ENCODE results near the gene COL1A1. TPM values are rescaled to one million over a fixed set of nuclear protein-coding genes. Genes with fewer than 3 reads are reported as not detected.

COL1A1 gene
- total RNA-seq, 1 donor from 2014 or later, result 13.9 TPM

GRCh38 chr17:50221266-50221863 is 19.9 kb upstream of the COL1A1 start:
- Mint-ChIP-seq H3K9me3 (peaks cover 19% of the 10 kb centered on the region), H3K4me1 (ENCODE audit: low read depth) (peaks cover 17% of the 10 kb centered on the region), H3K4me3 (ENCODE audit: low read depth) (no peak overlapping the region), H3K27ac (peak overlapping the region; percentile 64), H3K27me3 (ENCODE audit: low read depth) (peaks cover 12% of the 10 kb centered on the region), H3K36me3 (ENCODE audit: low read depth) (peaks cover 7% of the 10 kb centered on the region)
- intact Hi-C loops (cut with micrococcal nuclease), result no loop called here
- peak; percentile 42 for DNase-seq (ENCODE audit: low spot score)

GRCh38 chr17:50220811-50221210 is 19.4 kb upstream of the COL1A1 start:
- Mint-ChIP-seq H3K36me3 (ENCODE audit: low read depth) (peaks cover 7% of the 10 kb centered on the region), H3K27ac (no peak overlapping the region), H3K4me1 (ENCODE audit: low read depth) (peaks cover 17% of the 10 kb centered on the region), H3K9me3 (peaks cover 16% of the 10 kb centered on the region), H3K4me3 (ENCODE audit: low read depth) (no peak overlapping the region), H3K27me3 (ENCODE audit: low read depth) (peaks cover 12% of the 10 kb centered on the region)
- intact Hi-C loops (cut with micrococcal nuclease), result no loop called here
- no peak for DNase-seq (ENCODE audit: low spot score)

- H3K27me3 Mint-ChIP-seq (ENCODE audit: low read depth), result peaks cover 17% of the 10 kb centered on the region
- peaks cover 8% of the 10 kb centered on the region for H3K9me3 Mint-ChIP-seq
- no peak for DNase-seq (ENCODE audit: low spot score)
- intact Hi-C loops (cut with micrococcal nuclease), result no loop called here
- H3K27ac Mint-ChIP-seq, result no peak overlapping the region
- H3K36me3 Mint-ChIP-seq (ENCODE audit: low read depth), result peaks cover 6% of the 10 kb centered on the region
- H3K4me3 Mint-ChIP-seq (ENCODE audit: low read depth), result no peak overlapping the region
- peaks cover 17% of the 10 kb centered on the region for H3K4me1 Mint-ChIP-seq (ENCODE audit: low read depth)
These were observed 18.6 kb upstream of the COL1A1 start for GRCh38 chr17:50219939-50220465.

GRCh38 chr17:50219342-50219741 is 17.9 kb upstream of the COL1A1 start:
- Mint-ChIP-seq H3K9me3 (peaks cover 1% of the 10 kb centered on the region), H3K4me1 (ENCODE audit: low read depth) (peaks cover 15% of the 10 kb centered on the region), H3K36me3 (ENCODE audit: low read depth) (no peaks in the 10 kb centered on the region), H3K27me3 (ENCODE audit: low read depth) (peaks cover 21% of the 10 kb centered on the region), H3K27ac (no peak overlapping the region), H3K4me3 (ENCODE audit: low read depth) (no peak overlapping the region)
- no peak for DNase-seq (ENCODE audit: low spot score)
- intact Hi-C loops (cut with micrococcal nuclease), result no loop called here

- no peaks in the 10 kb centered on the region for H3K36me3 Mint-ChIP-seq (ENCODE audit: low read depth)
- no peaks in the 10 kb centered on the region for H3K9me3 Mint-ChIP-seq
- intact Hi-C loops (cut with micrococcal nuclease), result no loop called here
- DNase-seq (ENCODE audit: low spot score), result no peak
- H3K27me3 Mint-ChIP-seq (ENCODE audit: low read depth), result peaks cover 23% of the 10 kb centered on the region
- H3K4me3 Mint-ChIP-seq (ENCODE audit: low read depth), result no peak overlapping the region
- no peak overlapping the region for H3K27ac Mint-ChIP-seq
- peaks cover 15% of the 10 kb centered on the region for H3K4me1 Mint-ChIP-seq (ENCODE audit: low read depth)
These were observed 17.4 kb upstream of the COL1A1 start for GRCh38 chr17:50218771-50219315.

- Mint-ChIP-seq H3K36me3 (ENCODE audit: low read depth) (no peaks in the 10 kb centered on the region), H3K4me3 (ENCODE audit: low read depth) (no peak overlapping the region), H3K27ac (no peak overlapping the region), H3K9me3 (no peaks in the 10 kb centered on the region), H3K4me1 (ENCODE audit: low read depth) (peaks cover 16% of the 10 kb centered on the region), H3K27me3 (ENCODE audit: low read depth) (peaks cover 22% of the 10 kb centered on the region)
- intact Hi-C loops (cut with micrococcal nuclease), result no loop called here
- no peak for DNase-seq (ENCODE audit: low spot score)
These were observed 16.8 kb upstream of the COL1A1 start for GRCh38 chr17:50218071-50218759.

- Mint-ChIP-seq H3K9me3 (no peaks in the 10 kb centered on the region), H3K27ac (no peak overlapping the region), H3K4me1 (ENCODE audit: low read depth) (peaks cover 20% of the 10 kb centered on the region), H3K36me3 (ENCODE audit: low read depth) (no peaks in the 10 kb centered on the region), H3K4me3 (ENCODE audit: low read depth) (no peak overlapping the region), H3K27me3 (ENCODE audit: low read depth) (peaks cover 24% of the 10 kb centered on the region)
- DNase-seq (ENCODE audit: low spot score), result no peak
- intact Hi-C loops (cut with micrococcal nuclease), result no loop called here
These were observed 16.2 kb upstream of the COL1A1 start for GRCh38 chr17:50217591-50217990.

GRCh38 chr17:50214976-50215760 is 13.7 kb upstream of the COL1A1 start:
- no peak overlapping the region for H3K27ac Mint-ChIP-seq
- no peak for DNase-seq (ENCODE audit: low spot score)
- H3K4me1 Mint-ChIP-seq (ENCODE audit: low read depth), result peaks cover 14% of the 10 kb centered on the region
- peaks cover 32% of the 10 kb centered on the region for H3K27me3 Mint-ChIP-seq (ENCODE audit: low read depth)
- H3K9me3 Mint-ChIP-seq, result no peaks in the 10 kb centered on the region
- no peak overlapping the region for H3K4me3 Mint-ChIP-seq (ENCODE audit: low read depth)
- intact Hi-C loops (cut with micrococcal nuclease), result no loop called here
- H3K36me3 Mint-ChIP-seq (ENCODE audit: low read depth), result no peaks in the 10 kb centered on the region

- Mint-ChIP-seq H3K27ac (no peak overlapping the region), H3K9me3 (no peaks in the 10 kb centered on the region), H3K27me3 (ENCODE audit: low read depth) (peaks cover 34% of the 10 kb centered on the region), H3K4me1 (ENCODE audit: low read depth) (peaks cover 10% of the 10 kb centered on the region), H3K4me3 (ENCODE audit: low read depth) (no peak overlapping the region), H3K36me3 (ENCODE audit: low read depth) (no peaks in the 10 kb centered on the region)
- intact Hi-C loops (cut with micrococcal nuclease), result no loop called here
- DNase-seq (ENCODE audit: low spot score), result no peak
These were observed 11.9 kb upstream of the COL1A1 start for GRCh38 chr17:50213026-50214022.

- Mint-ChIP-seq H3K27ac (no peak overlapping the region), H3K4me1 (ENCODE audit: low read depth) (peaks cover 10% of the 10 kb centered on the region), H3K4me3 (ENCODE audit: low read depth) (no peak overlapping the region), H3K9me3 (no peaks in the 10 kb centered on the region), H3K27me3 (ENCODE audit: low read depth) (peaks cover 39% of the 10 kb centered on the region), H3K36me3 (ENCODE audit: low read depth) (no peaks in the 10 kb centered on the region)
- intact Hi-C loops (cut with micrococcal nuclease), result no loop called here
- no peak for DNase-seq (ENCODE audit: low spot score)
These were observed 10.9 kb upstream of the COL1A1 start for GRCh38 chr17:50212121-50212843.

- peaks cover 40% of the 10 kb centered on the region for H3K27me3 Mint-ChIP-seq (ENCODE audit: low read depth)
- intact Hi-C loops (cut with micrococcal nuclease), result no loop called here
- no peaks in the 10 kb centered on the region for H3K36me3 Mint-ChIP-seq (ENCODE audit: low read depth)
- no peak for DNase-seq (ENCODE audit: low spot score)
- H3K9me3 Mint-ChIP-seq, result no peaks in the 10 kb centered on the region
- no peak overlapping the region for H3K4me3 Mint-ChIP-seq (ENCODE audit: low read depth)
- H3K4me1 Mint-ChIP-seq (ENCODE audit: low read depth), result peaks cover 11% of the 10 kb centered on the region
- H3K27ac Mint-ChIP-seq, result no peak overlapping the region
These were observed 10.1 kb upstream of the COL1A1 start for GRCh38 chr17:50211249-50212120.
